Measurements from ENCODE around the gene NMT2.

The NMT2 gene

GRCh38 chr10:15180736-15181135 lies 12.2 kb upstream of the NMT2 start:
- DNase-seq = no peak

GRCh38 chr10:15176269-15176668 lies 7.8 kb upstream of the NMT2 start:
- no peak for DNase-seq

GRCh38 chr10:15175587-15175986 lies 7.1 kb upstream of the NMT2 start:
- DNase-seq = no peak

- DNase-seq = no peak
Measured at GRCh38 chr10:15172306-15172840, 3.9 kb upstream of the NMT2 start.

- no peak for DNase-seq
Measured at GRCh38 chr10:15169555-15170401, 1.3 kb upstream of the NMT2 start.

GRCh38 chr10:15168786-15169554 lies 477 bp upstream of the NMT2 start:
- peak; percentile 91 for DNase-seq

GRCh38 chr10:15167411-15168290 lies 842 bp downstream of the NMT2 start:
- DNase-seq = peak; percentile 41

GRCh38 chr10:15166325-15166724 lies 2.2 kb downstream of the NMT2 start:
- DNase-seq = no peak

GRCh38 chr10:15163253-15163828 lies 5.2 kb downstream of the NMT2 start:
- no peak for DNase-seq

GRCh38 chr10:15158972-15159371 lies 9.5 kb downstream of the NMT2 start:
- DNase-seq = no peak

GRCh38 chr10:15158448-15158847 lies 10.0 kb downstream of the NMT2 start:
- no peak for DNase-seq

GRCh38 chr10:15155978-15156656 lies 12.4 kb downstream of the NMT2 start:
- DNase-seq = no peak

- DNase-seq = no peak
Measured at GRCh38 chr10:15152556-15152955, 15.9 kb downstream of the NMT2 start.

- DNase-seq = no peak
Measured at GRCh38 chr10:15150563-15150962, 17.9 kb downstream of the NMT2 start.

- DNase-seq = no peak
Measured at GRCh38 chr10:15149042-15149771, 19.3 kb downstream of the NMT2 start.

GRCh38 chr10:15147594-15148392 lies 20.7 kb downstream of the NMT2 start:
- DNase-seq = no peak

GRCh38 chr10:15146366-15146765 lies 22.1 kb downstream of the NMT2 start:
- no peak for DNase-seq

- DNase-seq = no peak
Measured at GRCh38 chr10:15144788-15145187, 23.7 kb downstream of the NMT2 start.

GRCh38 chr10:15141136-15142054 lies 27.1 kb downstream of the NMT2 start:
- DNase-seq = no peak

All from RPMI8226 (cell line).